Thoracic aorta (tissue), 2 donors: Measurements from ENCODE around the gene AMIGO2. TPM values are rescaled to one million over a fixed set of nuclear protein-coding genes. Genes with fewer than 3 reads are reported as not detected.

Source experiments
- ATAC-seq: fragments of 150-250 bp; one replicate; pipeline ENCODE4 v1.8.0; 2017; ENCODE audit warnings: low read depth; ENCODE audit not compliant: insufficient number of reproducible peaks, low FRiP score
- DNase-seq: peaks from one replicate; pipeline ENCODE4 v3.0.0-alpha.2; 2020; ENCODE audit warnings: low spot score
- H3K27ac ChIP-seq, 2 donors: fragments of 200-600 bp; sonication (generic); 1 replicate in 1 of 2; 2 replicates in 1 of 2; pipeline ENCODE4 v1.5.1; 2016; ENCODE audit warnings: mild to moderate bottlenecking in 2 of 2, moderate library complexity in 2 of 2
- H3K27me3 ChIP-seq: fragments of 200-600 bp; sonication (generic); replicated peaks from 2 replicates; pipeline ENCODE4 v1.6.0; 2016; ENCODE audit warnings: mild to moderate bottlenecking; ENCODE audit not compliant: insufficient read depth
- H3K36me3 ChIP-seq: fragments of 200-600 bp; sonication (generic); one replicate; pipeline ENCODE4 v1.5.1; 2016
- H3K4me1 ChIP-seq, 2 donors: fragments of 200-600 bp; sonication (generic); 1 replicate in 1 of 2; 2 replicates in 1 of 2; pipeline versions ENCODE4 v1.5.1 to v1.6.0; 2016; ENCODE audit warnings: low read depth in 2 of 2, mild to moderate bottlenecking in 1 of 2; ENCODE audit not compliant: control insufficient read depth in 1 of 2
- H3K4me3 ChIP-seq: fragments of 200-600 bp; sonication (generic); 2 replicates; pipeline ENCODE4 v1.5.1; 2016; ENCODE audit warnings: mild to moderate bottlenecking
- H3K9me3 ChIP-seq: fragments of 200-600 bp; sonication (generic); 2 replicates; pipeline ENCODE4 v1.5.1; 2016
- total RNA-seq, 2 donors: library from RNA; depleted of rRNA; stranded (reverse); fragments of >200 nt; gene quantifications; one replicate each; pipeline versions ENCODE4 v1.1.0 to v1.2.3, GENCODE V29; 2016
- TF ChIP-seq, protein P1 (sequence below): fragments of 200-600 bp; sonication (generic); IDR thresholded peaks from one replicate; pipeline ENCODE4 v1.5.1; 2019; ENCODE audit warnings: antibody characterized with exemption

AMIGO2 gene
- total RNA-seq, 2 donors from 2014 or later: 10.9 to 32.1 TPM

DNA sequence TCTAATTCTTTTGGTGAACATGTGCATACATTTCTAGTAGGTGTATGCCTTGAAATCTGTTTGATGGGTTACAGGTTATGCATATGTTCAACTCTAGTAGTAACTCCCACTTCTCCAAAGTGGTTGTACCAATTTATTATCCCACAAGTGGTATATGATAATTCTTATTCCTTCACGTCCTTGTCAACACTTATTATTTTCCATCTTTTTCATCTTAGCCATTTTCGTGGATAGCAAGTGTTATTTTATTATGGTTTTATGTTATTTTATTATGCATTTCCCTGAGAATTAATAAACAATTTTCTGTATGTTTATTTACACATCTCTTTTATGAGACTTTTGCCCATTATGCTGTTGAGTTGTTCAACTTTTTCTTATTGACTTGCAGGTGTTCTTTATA is 11.2 kb upstream of the AMIGO2 start:
- Histone ChIP-seq H3K27me3 (no peaks in the 10 kb centered on the region), H3K36me3 (no peaks in the 10 kb centered on the region), H3K9me3 (no peaks in the 10 kb centered on the region), H3K4me3 (no peak overlapping the region), H3K4me1 (peaks cover 16 to 42% of the 10 kb centered on the region in 2 donors), H3K27ac (peak overlapping the region in 1 of 2 donors; percentile 51)
- TF ChIP-seq, protein P1, sequence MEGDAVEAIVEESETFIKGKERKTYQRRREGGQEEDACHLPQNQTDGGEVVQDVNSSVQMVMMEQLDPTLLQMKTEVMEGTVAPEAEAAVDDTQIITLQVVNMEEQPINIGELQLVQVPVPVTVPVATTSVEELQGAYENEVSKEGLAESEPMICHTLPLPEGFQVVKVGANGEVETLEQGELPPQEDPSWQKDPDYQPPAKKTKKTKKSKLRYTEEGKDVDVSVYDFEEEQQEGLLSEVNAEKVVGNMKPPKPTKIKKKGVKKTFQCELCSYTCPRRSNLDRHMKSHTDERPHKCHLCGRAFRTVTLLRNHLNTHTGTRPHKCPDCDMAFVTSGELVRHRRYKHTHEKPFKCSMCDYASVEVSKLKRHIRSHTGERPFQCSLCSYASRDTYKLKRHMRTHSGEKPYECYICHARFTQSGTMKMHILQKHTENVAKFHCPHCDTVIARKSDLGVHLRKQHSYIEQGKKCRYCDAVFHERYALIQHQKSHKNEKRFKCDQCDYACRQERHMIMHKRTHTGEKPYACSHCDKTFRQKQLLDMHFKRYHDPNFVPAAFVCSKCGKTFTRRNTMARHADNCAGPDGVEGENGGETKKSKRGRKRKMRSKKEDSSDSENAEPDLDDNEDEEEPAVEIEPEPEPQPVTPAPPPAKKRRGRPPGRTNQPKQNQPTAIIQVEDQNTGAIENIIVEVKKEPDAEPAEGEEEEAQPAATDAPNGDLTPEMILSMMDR: no peak
- DNase-seq (no peak), ATAC-seq (no peak)

DNA sequence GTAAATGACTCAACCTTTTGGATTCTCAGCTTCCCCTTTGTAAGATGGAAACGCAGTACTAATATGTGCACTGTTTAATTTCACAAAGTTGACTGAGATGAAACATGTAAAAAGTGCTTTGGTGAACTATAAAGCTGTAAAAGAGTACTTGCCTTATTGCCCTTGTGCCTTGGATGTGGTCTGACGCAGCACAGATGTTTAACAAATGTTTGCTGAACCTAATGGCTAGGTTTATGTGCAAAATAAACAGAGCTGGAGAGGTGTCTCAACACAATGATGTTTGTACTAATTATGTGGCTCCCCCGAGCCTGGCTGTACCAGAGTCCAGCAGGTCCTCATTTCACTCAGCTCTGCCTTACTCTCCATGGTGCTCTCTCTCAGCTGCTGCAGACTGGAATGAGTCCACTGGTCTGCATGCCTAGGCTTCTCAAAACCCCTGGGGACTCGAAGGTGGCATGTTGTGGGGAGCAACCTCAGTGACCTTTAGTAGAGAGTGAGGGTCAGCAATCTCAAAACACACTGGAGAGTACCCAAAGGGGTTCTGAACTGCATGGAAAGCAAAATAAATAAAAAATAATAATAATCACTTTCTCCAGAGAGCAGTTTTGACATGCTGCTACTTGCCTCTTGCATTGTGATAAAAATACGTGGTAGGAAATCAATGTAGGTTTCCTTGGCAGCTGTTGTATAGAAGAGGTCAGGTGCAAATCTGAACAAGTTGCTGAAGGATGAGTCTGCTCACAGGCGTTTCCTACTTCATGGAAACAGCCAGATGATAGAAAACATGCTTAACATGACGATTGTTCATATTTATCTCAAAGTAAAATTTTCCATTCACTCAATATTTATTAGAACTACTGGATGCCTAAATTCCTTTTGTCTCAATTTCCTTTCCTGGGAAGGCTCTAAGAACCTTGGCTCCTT is 8.5 kb upstream of the AMIGO2 start:
- Histone ChIP-seq H3K4me3 (peak overlapping the region; percentile 12), H3K36me3 (no peaks in the 10 kb centered on the region), H3K4me1 (peaks cover 30 to 62% of the 10 kb centered on the region in 2 donors), H3K27me3 (no peaks in the 10 kb centered on the region), H3K9me3 (no peaks in the 10 kb centered on the region), H3K27ac (peak overlapping the region; percentile 82 to 98)
- TF ChIP-seq, protein P1: no peak
- ATAC-seq (no peak), DNase-seq (no peak)

DNA sequence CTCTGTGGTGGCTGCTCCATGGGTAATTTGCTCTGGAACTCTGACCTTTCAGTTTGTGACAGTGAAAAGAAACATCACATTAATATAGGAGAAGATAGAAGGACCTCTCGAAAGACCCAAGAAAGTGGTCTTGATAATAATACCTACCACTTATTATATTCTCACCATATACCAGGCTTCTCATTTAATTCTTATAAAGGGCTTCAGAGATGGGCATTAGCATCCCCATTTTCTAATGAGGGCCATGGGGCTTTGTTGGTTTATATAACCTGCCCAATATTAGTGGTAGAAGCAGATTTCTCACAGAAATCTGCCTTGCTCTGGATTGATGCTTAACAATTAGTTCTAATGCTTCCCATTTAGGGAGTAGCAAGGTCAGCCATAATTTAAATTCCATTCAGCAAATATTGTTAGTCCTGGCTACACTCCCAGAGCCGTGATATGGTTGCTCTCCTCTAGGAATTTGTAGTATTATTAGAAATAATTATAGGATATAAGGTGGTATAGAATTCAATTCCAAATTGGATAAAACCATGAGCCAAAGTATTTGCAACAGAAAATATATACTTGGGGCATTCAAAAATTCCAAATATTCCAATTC is 7.4 kb upstream of the AMIGO2 start:
- Histone ChIP-seq H3K4me3 (no peak overlapping the region), H3K27ac (peak overlapping the region; percentile 82 to 98), H3K4me1 (peaks cover 38 to 70% of the 10 kb centered on the region in 2 donors), H3K27me3 (no peaks in the 10 kb centered on the region), H3K9me3 (no peaks in the 10 kb centered on the region), H3K36me3 (no peaks in the 10 kb centered on the region)
- DNase-seq: no peak
- no peak for ATAC-seq
- TF ChIP-seq, protein P1: no peak

DNA sequence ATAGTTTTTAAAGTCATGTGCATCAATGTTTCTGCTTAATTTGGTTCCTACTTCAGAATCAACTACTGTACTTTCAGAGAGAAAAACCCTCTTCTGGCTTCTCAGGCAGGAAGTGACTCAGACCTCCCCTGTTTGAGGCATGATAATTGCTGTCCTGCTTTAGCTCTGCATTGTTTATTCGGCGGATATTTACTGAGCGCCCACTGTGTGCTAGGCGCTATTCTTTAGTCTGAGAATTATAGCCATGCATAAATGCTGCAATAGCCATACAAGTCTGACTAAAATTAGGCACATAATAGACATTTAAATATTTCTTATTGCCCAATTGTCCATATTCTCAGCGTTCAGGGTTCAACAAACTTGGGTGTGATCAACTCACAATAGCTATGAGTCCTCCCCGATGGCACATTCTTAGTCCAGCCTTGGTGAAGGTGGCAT is 6.1 kb upstream of the AMIGO2 start:
- DNase-seq (no peak), ATAC-seq (no peak)
- H3K9me3 ChIP-seq: no peaks in the 10 kb centered on the region
- H3K36me3 ChIP-seq: no peaks in the 10 kb centered on the region
- no peaks in the 10 kb centered on the region for H3K27me3 ChIP-seq
- H3K4me1 ChIP-seq: peaks cover 44 to 82% of the 10 kb centered on the region in 2 donors
- TF ChIP-seq, protein P1: no peak
- H3K27ac ChIP-seq: peak overlapping the region; percentile 6 to 98
- H3K4me3 ChIP-seq: peak overlapping the region; percentile 9

DNA sequence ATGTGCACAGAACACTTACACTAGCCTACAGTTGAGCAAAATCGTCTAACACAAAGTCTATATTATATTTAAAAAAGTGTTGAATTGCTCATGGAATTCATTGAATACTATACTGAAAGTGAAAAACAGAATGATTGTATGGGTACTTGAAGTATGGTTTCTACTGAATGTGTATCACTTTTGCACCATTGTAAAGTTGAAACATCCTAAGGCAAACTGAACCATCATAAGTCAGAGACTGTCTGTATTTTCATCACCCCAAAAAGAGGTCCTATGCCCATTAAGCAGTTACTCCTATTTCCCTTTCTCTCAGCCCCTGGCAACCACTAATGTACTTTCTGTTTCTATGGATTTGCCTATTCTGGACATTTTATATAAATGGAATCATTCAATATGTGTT is 4.4 kb upstream of the AMIGO2 start:
- Histone ChIP-seq H3K4me1 (peaks cover 44 to 82% of the 10 kb centered on the region in 2 donors), H3K4me3 (no peak overlapping the region), H3K36me3 (no peaks in the 10 kb centered on the region), H3K27ac (peak overlapping the region; percentile 43 to 98), H3K9me3 (no peaks in the 10 kb centered on the region), H3K27me3 (no peaks in the 10 kb centered on the region)
- TF ChIP-seq, protein P1: no peak
- ATAC-seq (no peak), DNase-seq (no peak)
